Measurements from ENCODE around the gene RHEB.

- TF ChIP-seq REST (IDR thresholded peaks at IDR 0.05; ENCODE audit: insufficient replicate concordance, low read depth) (no peak), CTCF (IDR thresholded peaks at IDR 0.05; ENCODE audit: insufficient read depth, low read length) (no peak)
These were observed 10.7 kb downstream of the RHEB start for GRCh38 chr7:151508991-151509390.

Measured in HL-60 (cell line).